ENCODE results near the gene TRPM2.

TRPM2 gene

GRCh38 chr21:44423312-44423821 lies 69.9 kb downstream of the TRPM2 start:
- DNase-seq (ENCODE audit: low spot score): no peak
- no peak for TF ChIP-seq CTCF (IDR thresholded peaks at IDR 0.05; ENCODE audit: extremely low read depth, missing control alignments)

GRCh38 chr21:44423941-44424607 lies 70.7 kb downstream of the TRPM2 start:
- DNase-seq (ENCODE audit: low spot score): no peak
- TF ChIP-seq CTCF (IDR thresholded peaks at IDR 0.05; ENCODE audit: extremely low read depth, missing control alignments): no peak

GRCh38 chr21:44424608-44425306 lies 71.3 kb downstream of the TRPM2 start:
- no peak for DNase-seq (ENCODE audit: low spot score)
- TF ChIP-seq CTCF (IDR thresholded peaks at IDR 0.05; ENCODE audit: extremely low read depth, missing control alignments): no peak

GRCh38 chr21:44425307-44425894 lies 72.0 kb downstream of the TRPM2 start:
- no peak for DNase-seq (ENCODE audit: low spot score)
- TF ChIP-seq CTCF (IDR thresholded peaks at IDR 0.05; ENCODE audit: extremely low read depth, missing control alignments): no peak

GRCh38 chr21:44425895-44426662 lies 72.7 kb downstream of the TRPM2 start:
- no peak for DNase-seq (ENCODE audit: low spot score)
- TF ChIP-seq CTCF (IDR thresholded peaks at IDR 0.05; ENCODE audit: extremely low read depth, missing control alignments): no peak

GRCh38 chr21:44426663-44427191 lies 73.3 kb downstream of the TRPM2 start:
- TF ChIP-seq CTCF (IDR thresholded peaks at IDR 0.05; ENCODE audit: extremely low read depth, missing control alignments): no peak
- no peak for DNase-seq (ENCODE audit: low spot score)
